OCI-LY7 (cell line): Measurements from ENCODE around the gene BRD1.

Experiments
- EZH2phosphoT487 ChIP-seq: fragments of 200-600 bp; sonication (generic); IDR thresholded peaks from 2 replicates; pipeline ENCODE4 v1.6.1; 2018; ENCODE audit warnings: low read depth, borderline replicate concordance, mild to moderate bottlenecking, mixed run types, antibody characterized with exemption, low read length, moderate library complexity, mixed read lengths
- TF ChIP-seq, protein P1 (sequence below): fragments of 200-600 bp; sonication (generic); conservative IDR thresholded peaks from 2 replicates; pipeline ENCODE4 v1.5.1; 2014; ENCODE audit warnings: mild to moderate bottlenecking, antibody characterized with exemption, low read length, moderate library complexity, mixed read lengths

DNA sequence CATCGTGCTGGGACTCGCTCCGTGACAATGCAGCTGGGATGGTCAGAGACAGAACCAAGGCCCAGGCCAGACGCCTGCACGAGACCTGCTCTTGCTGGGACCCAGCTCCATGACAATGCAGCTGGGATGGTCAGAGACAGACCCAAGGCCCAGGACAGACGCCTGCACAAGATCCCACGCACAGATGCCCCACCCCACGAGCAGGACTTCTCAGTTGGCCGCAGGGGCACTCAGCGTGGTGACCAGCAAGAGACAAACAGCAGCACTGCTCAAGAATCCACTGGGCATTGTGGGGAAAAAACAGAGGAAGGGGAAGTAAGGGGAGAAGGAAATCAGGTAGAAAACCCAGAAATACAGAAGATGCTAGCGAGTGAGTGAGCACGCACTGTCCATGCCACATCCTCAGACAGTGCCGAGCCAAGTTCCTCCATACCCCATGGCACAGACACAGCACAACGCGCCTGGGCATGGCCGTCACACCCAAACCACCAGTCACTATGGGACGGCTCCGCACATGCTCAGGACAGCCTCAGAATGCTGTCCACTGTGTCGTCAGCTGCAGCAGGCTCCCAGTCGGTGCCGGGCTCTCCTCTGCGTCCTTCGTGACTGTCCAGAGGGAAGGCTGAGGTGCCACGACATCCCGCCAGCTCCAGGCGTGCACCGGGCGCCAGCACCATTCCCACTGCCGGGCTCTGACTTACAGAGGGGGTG, 44.5 kb downstream of the BRD1 start:
- TF ChIP-seq, protein P1, sequence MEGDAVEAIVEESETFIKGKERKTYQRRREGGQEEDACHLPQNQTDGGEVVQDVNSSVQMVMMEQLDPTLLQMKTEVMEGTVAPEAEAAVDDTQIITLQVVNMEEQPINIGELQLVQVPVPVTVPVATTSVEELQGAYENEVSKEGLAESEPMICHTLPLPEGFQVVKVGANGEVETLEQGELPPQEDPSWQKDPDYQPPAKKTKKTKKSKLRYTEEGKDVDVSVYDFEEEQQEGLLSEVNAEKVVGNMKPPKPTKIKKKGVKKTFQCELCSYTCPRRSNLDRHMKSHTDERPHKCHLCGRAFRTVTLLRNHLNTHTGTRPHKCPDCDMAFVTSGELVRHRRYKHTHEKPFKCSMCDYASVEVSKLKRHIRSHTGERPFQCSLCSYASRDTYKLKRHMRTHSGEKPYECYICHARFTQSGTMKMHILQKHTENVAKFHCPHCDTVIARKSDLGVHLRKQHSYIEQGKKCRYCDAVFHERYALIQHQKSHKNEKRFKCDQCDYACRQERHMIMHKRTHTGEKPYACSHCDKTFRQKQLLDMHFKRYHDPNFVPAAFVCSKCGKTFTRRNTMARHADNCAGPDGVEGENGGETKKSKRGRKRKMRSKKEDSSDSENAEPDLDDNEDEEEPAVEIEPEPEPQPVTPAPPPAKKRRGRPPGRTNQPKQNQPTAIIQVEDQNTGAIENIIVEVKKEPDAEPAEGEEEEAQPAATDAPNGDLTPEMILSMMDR = no peak
- no peak for TF ChIP-seq EZH2phosphoT487
